ENCODE measurements around the gene GKN2. TPM values are rescaled to one million over a fixed set of nuclear protein-coding genes. Genes with fewer than 3 reads are reported as not detected.

The GKN2 gene
- polyA plus RNA-seq, 1 donor from 2014 or later, result not detected

- no peak overlapping the region for H3K4me2 ChIP-seq (ENCODE audit: low read length)
- H3K36me3 ChIP-seq (ENCODE audit: insufficient read depth, low read length), result no peaks in the 10 kb centered on the region
- H3K9me2 ChIP-seq (ENCODE audit: insufficient read depth, low read length), result no peaks in the 10 kb centered on the region
- H3K9me3 ChIP-seq (ENCODE audit: low read length), result no peaks in the 10 kb centered on the region
- TF ChIP-seq EP300 (conservative IDR thresholded peaks at IDR 0.05; ENCODE audit: poor library complexity, severe bottlenecking) (no peak), CTCF (IDR thresholded peaks at IDR 0.05; ENCODE audit: poor library complexity, severe bottlenecking) (no peak), TAF1 (IDR thresholded peaks at IDR 0.05; ENCODE audit: low read depth) (no peak), MXI1 (conservative IDR thresholded peaks at IDR 0.05; ENCODE audit: poor library complexity, severe bottlenecking) (no peak), SMC3 (conservative IDR thresholded peaks at IDR 0.05; ENCODE audit: poor library complexity) (no peak), POLR2AphosphoS5 (IDR thresholded peaks at IDR 0.05) (no peak), RAD21 (conservative IDR thresholded peaks at IDR 0.05) (no peak), EZH2 (IDR thresholded peaks at IDR 0.05; ENCODE audit: borderline replicate concordance, insufficient read depth, low read length, poor library complexity, severe bottlenecking) (no peak), REST (IDR thresholded peaks at IDR 0.05; ENCODE audit: borderline replicate concordance) (no peak)
- no peak overlapping the region for H2AFZ ChIP-seq (ENCODE audit: low read depth, low read length)
- H3K4me3 ChIP-seq (ENCODE audit: low read length), result no peak overlapping the region
- H3K27me3 ChIP-seq (ENCODE audit: insufficient read depth, low read depth, low read length), result no peaks in the 10 kb centered on the region
- no peaks in the 10 kb centered on the region for H3F3A ChIP-seq (ENCODE audit: insufficient read depth, low read length, poor library complexity, severe bottlenecking)
- H3K79me2 ChIP-seq (replicated peaks; ENCODE audit: insufficient read depth, low read length), result no peaks in the 10 kb centered on the region
- no peak overlapping the region for H3K27ac ChIP-seq (ENCODE audit: low read length)
- H3K9ac ChIP-seq (ENCODE audit: low read length), result no peak overlapping the region
- H4K20me1 ChIP-seq (ENCODE audit: insufficient read depth), result no peaks in the 10 kb centered on the region
Measured at GRCh38 chr2:68906716-68907115, 46.0 kb downstream of the GKN2 start.

GRCh38 chr2:68905116-68905515 is 47.6 kb downstream of the GKN2 start:
- no peaks in the 10 kb centered on the region for H3K36me3 ChIP-seq (ENCODE audit: insufficient read depth, low read length)
- no peak for TF ChIP-seq CTCF (IDR thresholded peaks at IDR 0.05; ENCODE audit: poor library complexity, severe bottlenecking)
- TF ChIP-seq TAF1 (IDR thresholded peaks at IDR 0.05; ENCODE audit: low read depth), result no peak
- TF ChIP-seq SMC3 (conservative IDR thresholded peaks at IDR 0.05; ENCODE audit: poor library complexity), result no peak
- no peak for TF ChIP-seq RAD21 (conservative IDR thresholded peaks at IDR 0.05)
- no peak for TF ChIP-seq REST (IDR thresholded peaks at IDR 0.05; ENCODE audit: borderline replicate concordance)
- no peak for TF ChIP-seq EZH2 (IDR thresholded peaks at IDR 0.05; ENCODE audit: borderline replicate concordance, insufficient read depth, low read length, poor library complexity, severe bottlenecking)
- no peak for TF ChIP-seq MXI1 (conservative IDR thresholded peaks at IDR 0.05; ENCODE audit: poor library complexity, severe bottlenecking)
- TF ChIP-seq POLR2AphosphoS5 (IDR thresholded peaks at IDR 0.05), result no peak
- H3K9me2 ChIP-seq (ENCODE audit: insufficient read depth, low read length), result no peaks in the 10 kb centered on the region
- H3F3A ChIP-seq (ENCODE audit: insufficient read depth, low read length, poor library complexity, severe bottlenecking), result no peaks in the 10 kb centered on the region
- no peak overlapping the region for H3K27ac ChIP-seq (ENCODE audit: low read length)
- no peak overlapping the region for H3K4me2 ChIP-seq (ENCODE audit: low read length)
- no peak overlapping the region for H3K9ac ChIP-seq (ENCODE audit: low read length)
- no peaks in the 10 kb centered on the region for H4K20me1 ChIP-seq (ENCODE audit: insufficient read depth)
- H3K4me3 ChIP-seq (ENCODE audit: low read length), result no peak overlapping the region
- H3K9me3 ChIP-seq (ENCODE audit: low read length), result peaks cover 5% of the 10 kb centered on the region
- no peak overlapping the region for H2AFZ ChIP-seq (ENCODE audit: low read depth, low read length)
- no peaks in the 10 kb centered on the region for H3K27me3 ChIP-seq (ENCODE audit: insufficient read depth, low read depth, low read length)
- H3K79me2 ChIP-seq (replicated peaks; ENCODE audit: insufficient read depth, low read length), result no peaks in the 10 kb centered on the region

Measured in neural cell (in vitro differentiated cells).